BE2C (cell line): Measurements from ENCODE around the gene KIAA0319L.

ENCODE experiments used
- DNase-seq: peaks from one replicate; pipeline ENCODE4 v3.0.0-alpha.2; 2020
- H3K27me3 ChIP-seq: fragments of 250-450 bp; sonication (Bioruptor Pico); 2 replicates; pipeline ENCODE4 v1.5.1; 2020; ENCODE audit warnings: mild to moderate bottlenecking
- H3K36me3 ChIP-seq: fragments of 250-450 bp; sonication (Bioruptor Pico); 2 replicates; pipeline ENCODE4 v1.5.1; 2020; ENCODE audit warnings: mild to moderate bottlenecking
- H3K4me1 ChIP-seq: fragments of 250-450 bp; sonication (Bioruptor Pico); 2 replicates; pipeline ENCODE4 v1.5.1; 2020
- H3K4me3 ChIP-seq: 2 replicates; pipeline ENCODE4 v1.5.1; 2011; ENCODE audit warnings: low read depth, low read length
- H3K9me3 ChIP-seq: fragments of 250-450 bp; sonication (Bioruptor Pico); 2 replicates; pipeline ENCODE4 v1.5.1; 2020
- TF ChIP-seq, protein P1 (sequence below): IDR thresholded peaks from 2 replicates; pipeline ENCODE4 v1.5.1; 2012; ENCODE audit warnings: mild to moderate bottlenecking, low read depth, low read length

The KIAA0319L gene

DNA sequence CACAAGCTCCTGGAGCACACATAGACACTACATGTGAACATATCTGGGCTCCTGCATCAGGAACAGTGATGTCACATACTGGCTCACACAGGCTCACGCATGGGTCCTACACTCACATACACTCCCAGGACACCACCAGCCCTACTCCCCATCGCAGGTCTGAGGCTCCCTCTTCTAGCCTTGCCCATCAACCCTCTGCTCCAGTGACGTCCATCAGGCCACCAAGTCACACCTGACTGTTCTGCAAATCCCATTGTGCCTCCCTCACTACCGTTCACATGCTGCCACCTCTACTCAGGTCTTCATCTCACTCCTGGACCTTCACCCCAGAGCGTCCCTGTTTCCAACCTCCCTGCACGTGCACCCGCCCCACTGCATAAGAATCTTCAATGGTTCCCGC lies 34.0 kb upstream of the KIAA0319L start:
- no peaks in the 10 kb centered on the region for H3K4me1 ChIP-seq
- TF ChIP-seq, protein P1, sequence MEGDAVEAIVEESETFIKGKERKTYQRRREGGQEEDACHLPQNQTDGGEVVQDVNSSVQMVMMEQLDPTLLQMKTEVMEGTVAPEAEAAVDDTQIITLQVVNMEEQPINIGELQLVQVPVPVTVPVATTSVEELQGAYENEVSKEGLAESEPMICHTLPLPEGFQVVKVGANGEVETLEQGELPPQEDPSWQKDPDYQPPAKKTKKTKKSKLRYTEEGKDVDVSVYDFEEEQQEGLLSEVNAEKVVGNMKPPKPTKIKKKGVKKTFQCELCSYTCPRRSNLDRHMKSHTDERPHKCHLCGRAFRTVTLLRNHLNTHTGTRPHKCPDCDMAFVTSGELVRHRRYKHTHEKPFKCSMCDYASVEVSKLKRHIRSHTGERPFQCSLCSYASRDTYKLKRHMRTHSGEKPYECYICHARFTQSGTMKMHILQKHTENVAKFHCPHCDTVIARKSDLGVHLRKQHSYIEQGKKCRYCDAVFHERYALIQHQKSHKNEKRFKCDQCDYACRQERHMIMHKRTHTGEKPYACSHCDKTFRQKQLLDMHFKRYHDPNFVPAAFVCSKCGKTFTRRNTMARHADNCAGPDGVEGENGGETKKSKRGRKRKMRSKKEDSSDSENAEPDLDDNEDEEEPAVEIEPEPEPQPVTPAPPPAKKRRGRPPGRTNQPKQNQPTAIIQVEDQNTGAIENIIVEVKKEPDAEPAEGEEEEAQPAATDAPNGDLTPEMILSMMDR = no peak
- no peak overlapping the region for H3K4me3 ChIP-seq
- no peaks in the 10 kb centered on the region for H3K36me3 ChIP-seq
- H3K9me3 ChIP-seq = no peaks in the 10 kb centered on the region
- DNase-seq = no peak
- H3K27me3 ChIP-seq = no peaks in the 10 kb centered on the region

GRCh38 chr1:35590476-35591040 lies 33.4 kb upstream of the KIAA0319L start:
- no peaks in the 10 kb centered on the region for H3K36me3 ChIP-seq
- no peaks in the 10 kb centered on the region for H3K4me1 ChIP-seq
- H3K27me3 ChIP-seq = no peaks in the 10 kb centered on the region
- no peak overlapping the region for H3K4me3 ChIP-seq
- no peak for DNase-seq
- TF ChIP-seq, protein P1 = no peak
- no peaks in the 10 kb centered on the region for H3K9me3 ChIP-seq

GRCh38 chr1:35589516-35590427 lies 32.6 kb upstream of the KIAA0319L start:
- H3K4me3 ChIP-seq = no peak overlapping the region
- DNase-seq = no peak
- TF ChIP-seq, protein P1 = no peak
- no peaks in the 10 kb centered on the region for H3K4me1 ChIP-seq
- no peaks in the 10 kb centered on the region for H3K36me3 ChIP-seq
- no peaks in the 10 kb centered on the region for H3K27me3 ChIP-seq
- H3K9me3 ChIP-seq = no peaks in the 10 kb centered on the region

DNA sequence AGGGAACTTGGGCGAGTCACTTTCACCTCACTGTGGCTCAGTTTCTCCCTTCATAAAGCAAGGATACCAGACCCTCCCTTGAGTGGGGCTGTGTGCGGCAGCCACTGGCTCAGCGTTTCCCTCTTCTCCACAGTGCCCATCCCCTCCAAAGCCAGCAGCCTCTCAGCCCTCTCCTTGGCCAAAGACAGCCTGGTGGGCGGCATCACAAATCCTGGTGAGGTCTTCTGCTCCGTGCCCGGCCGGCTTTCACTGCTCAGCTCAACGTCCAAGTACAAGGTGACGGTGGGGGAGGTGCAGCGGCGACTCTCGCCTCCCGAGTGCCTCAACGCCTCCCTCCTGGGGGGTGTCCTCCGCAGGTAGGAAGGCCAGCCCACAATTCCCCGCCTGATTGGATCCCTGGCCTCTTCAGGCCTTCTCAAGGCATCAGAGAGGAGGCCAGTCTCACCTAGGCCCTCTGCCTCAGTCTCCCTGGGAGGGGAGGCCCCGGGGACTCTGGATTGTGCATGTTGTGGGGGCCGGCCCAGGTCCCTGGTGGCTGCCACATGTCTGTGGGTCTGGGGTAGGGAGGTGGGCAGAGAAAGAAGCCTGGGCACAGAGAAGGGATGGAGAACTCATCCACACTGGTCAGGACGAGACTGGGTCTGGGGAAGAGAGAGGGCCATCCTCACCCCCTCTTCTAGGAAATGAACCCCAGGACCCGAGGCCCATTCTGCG lies 31.2 kb upstream of the KIAA0319L start:
- H3K4me1 ChIP-seq = no peaks in the 10 kb centered on the region
- H3K9me3 ChIP-seq = no peaks in the 10 kb centered on the region
- H3K4me3 ChIP-seq = no peak overlapping the region
- no peak for DNase-seq
- no peaks in the 10 kb centered on the region for H3K27me3 ChIP-seq
- no peaks in the 10 kb centered on the region for H3K36me3 ChIP-seq
- TF ChIP-seq, protein P1 = no peak

- no peaks in the 10 kb centered on the region for H3K9me3 ChIP-seq
- DNase-seq = no peak
- no peaks in the 10 kb centered on the region for H3K27me3 ChIP-seq
- TF ChIP-seq, protein P1 = no peak
- H3K4me1 ChIP-seq = no peaks in the 10 kb centered on the region
- H3K36me3 ChIP-seq = no peaks in the 10 kb centered on the region
- H3K4me3 ChIP-seq = no peak overlapping the region
Measured at GRCh38 chr1:35587736-35588135, 30.5 kb upstream of the KIAA0319L start.
